Endothelial cell of umbilical vein (primary cell): ENCODE measurements around the gene ZFPM1.

Experiments used
- EZH2 ChIP-seq: IDR thresholded peaks from 2 replicates; pipeline ENCODE4 v1.6.1; 2012; ENCODE audit warnings: borderline replicate concordance, low read depth, mild to moderate bottlenecking, moderate library complexity, low read length, inconsistent platforms; ENCODE audit not compliant: severe bottlenecking
- FOS ChIP-seq: IDR thresholded peaks from 2 replicates; pipeline ENCODE4 v1.6.1; 2011; ENCODE audit warnings: mild to moderate bottlenecking, low read length, moderate library complexity, borderline replicate concordance; ENCODE audit not compliant: insufficient read depth
- JUN ChIP-seq: IDR thresholded peaks from 2 replicates; pipeline ENCODE4 v1.6.1; 2011; ENCODE audit warnings: borderline replicate concordance, low read depth; ENCODE audit not compliant: insufficient read length, insufficient read depth
- POLR2A ChIP-seq: IDR thresholded peaks from 2 replicates; pipeline ENCODE4 v1.6.1; 2012; ENCODE audit warnings: low read depth, mild to moderate bottlenecking, control low read depth, low read length
- POLR2AphosphoS5 ChIP-seq: IDR thresholded peaks from 2 replicates; pipeline ENCODE4 v1.6.1; 2012; ENCODE audit warnings: low read depth, mild to moderate bottlenecking, control low read depth, low read length, moderate library complexity; ENCODE audit not compliant: insufficient read depth
- TF ChIP-seq, protein P1 (sequence below), 2 donors: IDR thresholded peaks; 1 replicate in 1 of 2; 2 replicates in 1 of 2; pipeline ENCODE4 v1.5.1; 2011; ENCODE audit warnings: low read length in 2 of 2, mild to moderate bottlenecking in 2 of 2, moderate library complexity in 2 of 2, control low read depth in 1 of 2, inconsistent platforms in 1 of 2, low read depth in 1 of 2; ENCODE audit not compliant: insufficient read depth in 1 of 2; ENCODE audit errors: extremely low read depth in 1 of 2
- TF ChIP-seq, protein P2 (sequence below): IDR thresholded peaks from 2 replicates; pipeline ENCODE4 v1.6.1; 2011; ENCODE audit not compliant: insufficient read depth, insufficient read length

- TF ChIP-seq FOS = no peak
- TF ChIP-seq POLR2A = no peak
- TF ChIP-seq, protein P1, sequence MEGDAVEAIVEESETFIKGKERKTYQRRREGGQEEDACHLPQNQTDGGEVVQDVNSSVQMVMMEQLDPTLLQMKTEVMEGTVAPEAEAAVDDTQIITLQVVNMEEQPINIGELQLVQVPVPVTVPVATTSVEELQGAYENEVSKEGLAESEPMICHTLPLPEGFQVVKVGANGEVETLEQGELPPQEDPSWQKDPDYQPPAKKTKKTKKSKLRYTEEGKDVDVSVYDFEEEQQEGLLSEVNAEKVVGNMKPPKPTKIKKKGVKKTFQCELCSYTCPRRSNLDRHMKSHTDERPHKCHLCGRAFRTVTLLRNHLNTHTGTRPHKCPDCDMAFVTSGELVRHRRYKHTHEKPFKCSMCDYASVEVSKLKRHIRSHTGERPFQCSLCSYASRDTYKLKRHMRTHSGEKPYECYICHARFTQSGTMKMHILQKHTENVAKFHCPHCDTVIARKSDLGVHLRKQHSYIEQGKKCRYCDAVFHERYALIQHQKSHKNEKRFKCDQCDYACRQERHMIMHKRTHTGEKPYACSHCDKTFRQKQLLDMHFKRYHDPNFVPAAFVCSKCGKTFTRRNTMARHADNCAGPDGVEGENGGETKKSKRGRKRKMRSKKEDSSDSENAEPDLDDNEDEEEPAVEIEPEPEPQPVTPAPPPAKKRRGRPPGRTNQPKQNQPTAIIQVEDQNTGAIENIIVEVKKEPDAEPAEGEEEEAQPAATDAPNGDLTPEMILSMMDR (IDR thresholded peaks at IDR 0.05; ENCODE audit: extremely low read depth in 1 of 2, insufficient read depth in 1 of 2, low read depth in 1 of 2, low read length in 2 of 2) = no peak
- TF ChIP-seq EZH2 = no peak
- TF ChIP-seq, protein P2, sequence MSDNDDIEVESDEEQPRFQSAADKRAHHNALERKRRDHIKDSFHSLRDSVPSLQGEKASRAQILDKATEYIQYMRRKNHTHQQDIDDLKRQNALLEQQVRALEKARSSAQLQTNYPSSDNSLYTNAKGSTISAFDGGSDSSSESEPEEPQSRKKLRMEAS = no peak
- TF ChIP-seq JUN = no peak
- TF ChIP-seq POLR2AphosphoS5 = no peak
Measured at GRCh38 chr16:88570691-88571092, 117.6 kb downstream of the ZFPM1 start.
